ENCODE data around the gene NFIX.
A peak's percentile ranks its signal among the peaks of the same experiment; 100 is the strongest.
"Not testable (repeated sequence)": the region's sequence is repeated elsewhere in the genome, so short reads cannot be mapped to it uniquely, and the experiment has no call there.

The NFIX gene

DNA sequence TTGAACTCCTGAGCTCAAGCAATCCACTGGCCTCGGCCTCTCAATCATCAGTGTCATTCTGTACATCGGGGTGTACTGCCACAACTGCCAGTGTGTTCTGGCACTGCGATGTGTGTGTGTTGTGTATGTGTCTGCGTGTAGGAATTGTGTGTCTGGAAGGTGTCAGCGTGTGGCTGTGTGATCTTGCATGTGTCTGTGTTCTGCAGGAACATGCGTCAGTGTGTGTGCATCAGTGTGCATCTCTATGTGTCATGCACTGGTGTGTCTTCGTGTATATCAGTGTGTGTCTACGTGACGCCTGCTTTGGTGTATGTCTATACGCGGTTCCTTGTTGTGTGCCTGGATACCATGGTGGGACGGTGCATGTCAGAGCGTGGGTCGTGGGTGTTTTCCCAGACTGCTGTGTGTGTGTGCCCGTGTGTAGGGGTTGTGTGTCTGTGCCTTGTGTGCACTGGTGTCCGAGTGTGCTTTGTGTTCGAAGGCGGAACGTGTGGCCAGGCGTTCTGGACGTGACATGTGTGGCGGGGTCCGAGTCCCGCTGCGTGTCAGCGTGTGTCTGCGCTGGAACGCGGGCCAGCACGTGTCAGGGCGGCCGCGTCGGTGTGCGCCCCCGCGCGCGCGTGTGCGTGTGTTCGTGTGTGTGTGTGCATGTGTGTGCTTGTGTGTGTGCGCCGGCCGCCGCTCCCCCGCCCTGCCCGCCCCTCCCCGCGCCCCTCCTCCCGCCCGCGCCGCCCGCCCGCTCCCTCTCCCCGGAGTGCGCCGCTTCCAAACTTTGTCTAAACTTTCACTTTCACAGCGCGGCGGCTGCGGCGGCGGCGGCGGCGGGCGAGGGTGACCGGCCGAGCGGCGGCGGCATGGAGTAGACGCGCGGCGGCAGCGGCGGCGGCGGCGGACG is at the start of gene NFIX:
Gene NFIX, plus strand, starts transcription at position 775 of the 895 bp plus-strand sequence. CDS start 363 bp downstream, outside the sequence.
- peak in 1 of 2 donors; percentile 24 for DNase-seq (ENCODE audit: low read depth in 2 of 2)

DNA sequence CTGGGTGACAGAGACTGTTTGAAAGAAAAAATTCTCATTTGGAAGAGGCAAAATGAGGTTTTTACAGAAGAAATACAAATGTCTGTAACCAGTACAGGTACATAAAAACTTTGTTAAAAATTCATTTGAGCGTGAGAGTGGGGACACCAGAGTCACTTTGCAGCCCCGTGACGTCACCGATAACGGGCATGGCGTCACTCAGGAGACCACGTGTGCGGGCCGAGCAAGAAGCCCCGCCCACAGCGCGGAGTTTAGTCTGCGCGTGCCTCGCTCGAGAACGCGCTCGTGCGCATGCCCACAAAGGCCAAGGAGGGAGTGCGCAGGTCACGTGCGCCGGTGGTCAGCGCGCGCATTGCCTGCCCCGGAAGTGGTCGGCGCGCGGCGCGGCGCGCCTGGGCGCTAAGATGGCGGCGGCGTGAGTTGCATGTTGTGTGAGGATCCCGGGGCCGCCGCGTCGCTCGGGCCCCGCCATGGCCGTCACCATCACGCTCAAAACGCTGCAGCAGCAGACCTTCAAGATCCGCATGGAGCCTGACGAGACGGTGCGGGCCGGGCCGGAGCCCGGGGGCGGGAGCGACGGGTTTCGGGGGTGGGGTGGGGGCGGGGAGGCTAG is 49.7 kb upstream of the NFIX start, which contains the start of gene RAD23A:
Gene RAD23A, plus strand, starts transcription at position 384 of the 613 bp plus-strand sequence. Its CDS starts 87 bp downstream, at position 471.
- DNase-seq (ENCODE audit: low read depth in 2 of 2), result peak; percentile 95 to 96

DNA sequence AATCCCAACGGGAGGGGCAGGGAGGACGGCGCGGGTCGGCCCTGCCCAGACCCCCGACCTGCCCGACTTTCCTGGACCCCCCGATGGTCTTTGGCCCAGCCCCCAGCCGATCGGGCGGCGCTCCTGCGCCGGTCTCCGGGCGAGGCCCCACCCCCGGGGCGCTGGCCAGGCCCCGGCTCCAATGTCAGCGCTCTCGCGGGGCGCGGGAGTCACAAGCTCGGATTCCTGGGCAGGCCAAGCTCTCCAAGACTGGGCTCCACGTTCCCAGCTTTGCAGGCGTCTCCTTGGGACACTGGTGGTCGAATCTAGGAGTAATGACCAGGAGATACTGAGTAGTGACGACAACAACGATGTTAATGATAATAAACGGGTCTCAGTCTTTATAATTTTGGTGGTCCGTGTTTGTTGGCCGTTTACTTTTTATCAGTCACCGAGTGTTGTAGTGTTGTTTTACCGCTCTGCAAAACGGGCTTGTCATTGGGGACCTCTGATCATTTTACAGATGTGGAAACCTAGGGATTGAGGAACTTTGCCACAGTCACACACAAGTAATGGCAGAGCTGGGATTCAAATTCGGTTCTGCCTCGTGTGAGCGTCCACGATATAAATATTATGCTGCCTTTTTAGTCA is 49.1 kb upstream of the NFIX start:
- DNase-seq (ENCODE audit: low read depth in 2 of 2), result no peak

DNA sequence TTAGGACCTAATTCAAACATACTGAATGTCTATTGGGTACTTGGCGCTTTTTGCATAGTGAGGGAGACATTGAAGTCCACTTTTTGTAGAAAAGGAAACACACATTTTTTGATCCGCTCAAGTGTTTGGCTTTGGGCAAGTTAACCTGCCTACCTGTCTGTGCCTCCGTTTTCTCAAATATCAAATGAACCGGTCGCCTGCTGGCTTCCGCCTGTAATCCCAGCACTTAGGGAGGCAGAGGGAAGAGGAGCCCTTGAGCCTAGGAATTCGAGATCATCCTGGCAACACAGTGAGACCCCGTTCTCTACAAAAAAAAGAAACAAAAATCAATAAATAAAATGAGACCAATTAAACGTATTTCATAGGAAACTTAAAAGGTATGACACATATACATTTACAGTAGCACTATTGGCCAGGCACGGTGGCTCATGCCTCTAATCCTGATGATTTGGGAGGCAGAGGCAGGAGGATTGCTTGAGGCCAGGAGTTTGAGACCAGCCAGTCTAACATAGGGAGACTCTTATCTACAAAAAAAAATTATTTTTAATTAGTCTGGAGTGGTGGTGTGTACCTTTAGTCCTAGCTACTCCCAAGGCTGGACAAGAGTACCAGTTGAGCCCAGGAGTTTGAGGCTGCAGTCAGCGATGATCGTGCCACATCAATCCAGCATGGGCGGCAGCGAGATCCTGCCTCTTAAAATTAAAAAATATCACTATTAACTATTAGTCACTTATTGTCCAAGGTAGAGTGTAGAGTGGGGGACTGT is 48.4 kb upstream of the NFIX start:
- no peak for DNase-seq (ENCODE audit: low read depth in 2 of 2)

DNA sequence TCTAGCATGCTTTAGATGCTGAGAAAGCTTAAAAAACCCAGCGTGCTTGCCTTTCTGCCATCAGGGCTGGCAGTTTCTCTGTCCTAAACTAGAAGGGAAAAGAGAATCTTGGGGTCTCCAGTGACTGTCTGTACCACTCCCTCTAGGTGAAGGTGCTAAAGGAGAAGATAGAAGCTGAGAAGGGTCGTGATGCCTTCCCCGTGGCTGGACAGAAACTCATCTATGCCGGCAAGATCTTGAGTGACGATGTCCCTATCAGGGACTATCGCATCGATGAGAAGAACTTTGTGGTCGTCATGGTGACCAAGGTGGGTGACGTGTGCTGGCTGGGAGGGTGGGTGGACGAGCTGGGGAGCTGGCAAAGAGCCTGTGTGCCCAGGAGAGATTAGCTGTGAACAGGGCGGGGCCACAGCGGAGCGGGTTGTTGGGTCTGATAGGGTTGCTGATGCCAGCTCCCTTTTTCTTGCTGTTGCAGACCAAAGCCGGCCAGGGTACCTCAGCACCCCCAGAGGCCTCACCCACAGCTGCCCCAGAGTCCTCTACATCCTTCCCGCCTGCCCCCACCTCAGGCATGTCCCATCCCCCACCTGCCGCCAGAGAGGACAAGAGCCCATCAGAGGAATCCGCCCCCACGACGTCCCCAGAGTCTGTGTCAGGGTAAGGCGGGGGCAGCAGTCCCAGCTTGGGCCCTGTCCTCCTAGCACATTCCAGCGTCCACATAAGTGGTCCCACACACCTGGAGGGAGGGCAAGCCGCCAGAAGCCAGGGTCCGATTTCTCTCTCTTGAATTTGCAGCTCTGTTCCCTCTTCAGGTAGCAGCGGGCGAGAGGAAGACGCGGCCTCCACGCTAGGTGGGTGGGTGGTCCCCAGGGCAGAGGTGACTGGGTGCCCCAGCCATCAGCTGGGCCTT is 47.3 kb upstream of the NFIX start:
- no peak for DNase-seq (ENCODE audit: low read depth in 2 of 2)

DNA sequence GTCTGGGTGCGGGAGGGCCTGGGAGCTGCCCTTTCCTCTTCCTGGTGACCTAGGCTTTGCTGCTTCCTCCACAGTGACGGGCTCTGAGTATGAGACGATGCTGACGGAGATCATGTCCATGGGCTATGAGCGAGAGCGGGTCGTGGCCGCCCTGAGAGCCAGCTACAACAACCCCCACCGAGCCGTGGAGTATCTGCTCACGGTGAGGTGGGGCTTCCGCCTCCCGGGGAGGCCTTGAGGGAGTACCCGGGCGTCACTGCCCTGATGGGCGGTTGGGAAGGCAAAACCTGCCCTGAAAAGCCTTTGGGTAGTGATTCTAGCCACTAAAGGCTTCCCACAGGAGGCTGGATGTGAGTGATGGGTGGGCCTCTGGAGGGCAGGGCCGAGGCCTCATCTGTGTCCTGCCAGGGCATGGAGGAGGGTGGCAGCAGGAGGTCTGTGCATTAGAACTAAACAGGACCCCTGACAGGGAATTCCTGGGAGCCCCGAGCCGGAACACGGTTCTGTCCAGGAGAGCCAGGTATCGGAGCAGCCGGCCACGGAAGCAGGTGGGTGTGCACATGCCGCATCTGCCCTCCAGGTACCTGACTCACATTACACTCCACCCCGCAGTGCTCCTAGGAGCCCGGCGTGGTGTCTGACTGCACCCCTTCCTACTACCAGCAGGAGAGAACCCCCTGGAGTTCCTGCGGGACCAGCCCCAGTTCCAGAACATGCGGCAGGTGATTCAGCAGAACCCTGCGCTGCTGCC is 46.5 kb upstream of the NFIX start:
- no peak for DNase-seq (ENCODE audit: low read depth in 2 of 2)

DNA sequence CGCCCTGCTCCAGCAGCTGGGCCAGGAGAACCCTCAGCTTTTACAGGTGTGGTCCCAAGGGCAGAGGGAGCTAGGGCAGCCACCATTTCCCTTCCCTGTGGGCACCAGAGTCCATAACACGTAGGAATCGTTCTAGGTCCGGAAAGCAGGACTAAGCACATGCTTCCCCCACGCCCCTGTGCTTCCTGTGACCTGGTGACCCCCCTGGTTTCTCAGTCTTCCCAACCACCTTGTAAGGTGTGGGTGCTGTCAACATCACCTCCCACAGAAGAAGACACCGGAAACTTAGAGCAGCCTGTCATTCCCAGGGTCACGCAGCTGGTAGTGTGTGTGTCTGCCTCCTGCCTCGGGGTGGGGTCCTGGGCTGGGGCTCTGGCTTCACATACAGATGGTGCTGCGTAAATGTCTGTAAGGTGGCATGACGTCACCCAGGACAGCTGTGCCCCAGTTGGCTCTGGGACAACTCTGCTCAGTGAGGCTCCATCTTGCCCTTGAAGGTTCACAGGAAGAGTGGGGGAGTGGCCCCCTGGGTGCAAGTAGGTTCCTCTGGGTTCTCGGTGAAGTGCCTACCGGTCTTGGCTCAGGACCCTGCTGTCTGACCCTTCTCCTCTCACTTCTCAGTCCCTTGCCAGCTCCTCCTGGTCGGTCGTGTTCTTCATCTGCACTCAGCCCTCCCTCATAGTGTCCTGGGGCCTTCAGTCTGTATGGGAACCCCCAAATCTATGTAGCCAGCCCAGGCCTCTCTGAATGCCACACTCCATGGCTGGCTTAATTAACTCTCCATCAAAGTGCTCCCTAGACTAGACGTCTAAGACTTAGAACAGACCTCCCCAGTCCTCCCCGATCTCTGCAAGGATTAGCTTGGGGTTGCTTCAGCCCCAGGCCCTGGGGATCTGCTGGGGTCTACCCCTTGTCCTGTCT is 45.7 kb upstream of the NFIX start:
- no peak for DNase-seq (ENCODE audit: low read depth in 2 of 2)

DNA sequence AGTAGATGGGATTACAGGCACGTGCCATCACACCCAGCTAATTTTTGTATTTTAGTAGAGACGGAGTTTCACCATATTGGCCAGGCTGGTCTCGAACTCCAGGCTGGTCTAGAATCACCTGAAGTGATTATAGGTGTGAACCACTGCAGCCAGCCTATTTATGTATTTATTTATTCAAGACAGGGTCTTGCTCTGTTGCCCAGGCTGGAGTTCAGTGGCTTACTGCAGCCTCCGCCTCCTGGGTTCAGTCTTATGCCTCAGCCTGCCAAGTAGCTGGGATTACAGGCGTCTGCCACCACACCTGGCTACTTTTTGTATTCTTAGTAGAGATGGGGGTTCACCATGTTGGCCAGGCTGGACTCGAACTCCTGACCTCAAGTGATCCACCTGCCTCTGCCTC is 43.2 kb upstream of the NFIX start:
- not testable (repeated sequence) for DNase-seq (ENCODE audit: low read depth in 2 of 2)

DNA sequence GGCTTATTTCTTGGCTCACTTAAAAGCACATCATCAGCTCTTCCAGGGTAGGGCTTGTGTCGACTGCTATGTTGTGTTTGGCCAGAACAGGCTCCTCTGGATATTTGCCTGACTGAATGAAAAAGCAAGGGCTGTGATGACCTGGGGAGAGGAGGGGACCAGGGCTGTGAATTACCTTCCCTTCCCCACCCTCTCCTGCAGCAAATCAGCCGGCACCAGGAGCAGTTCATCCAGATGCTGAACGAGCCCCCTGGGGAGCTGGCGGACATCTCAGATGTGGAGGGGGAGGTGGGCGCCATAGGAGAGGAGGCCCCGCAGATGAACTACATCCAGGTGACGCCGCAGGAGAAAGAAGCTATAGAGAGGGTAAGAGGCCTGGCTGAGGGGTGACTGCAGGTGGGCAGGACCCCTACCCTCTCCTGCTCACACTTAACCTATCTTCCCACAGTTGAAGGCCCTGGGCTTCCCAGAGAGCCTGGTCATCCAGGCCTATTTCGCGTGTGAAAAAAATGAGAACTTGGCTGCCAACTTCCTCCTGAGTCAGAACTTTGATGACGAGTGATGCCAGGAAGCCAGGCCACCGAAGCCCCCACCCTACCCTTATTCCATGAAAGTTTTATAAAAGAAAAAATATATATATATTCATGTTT is 42.7 kb upstream of the NFIX start:
- no peak for DNase-seq (ENCODE audit: low read depth in 2 of 2)

DNA sequence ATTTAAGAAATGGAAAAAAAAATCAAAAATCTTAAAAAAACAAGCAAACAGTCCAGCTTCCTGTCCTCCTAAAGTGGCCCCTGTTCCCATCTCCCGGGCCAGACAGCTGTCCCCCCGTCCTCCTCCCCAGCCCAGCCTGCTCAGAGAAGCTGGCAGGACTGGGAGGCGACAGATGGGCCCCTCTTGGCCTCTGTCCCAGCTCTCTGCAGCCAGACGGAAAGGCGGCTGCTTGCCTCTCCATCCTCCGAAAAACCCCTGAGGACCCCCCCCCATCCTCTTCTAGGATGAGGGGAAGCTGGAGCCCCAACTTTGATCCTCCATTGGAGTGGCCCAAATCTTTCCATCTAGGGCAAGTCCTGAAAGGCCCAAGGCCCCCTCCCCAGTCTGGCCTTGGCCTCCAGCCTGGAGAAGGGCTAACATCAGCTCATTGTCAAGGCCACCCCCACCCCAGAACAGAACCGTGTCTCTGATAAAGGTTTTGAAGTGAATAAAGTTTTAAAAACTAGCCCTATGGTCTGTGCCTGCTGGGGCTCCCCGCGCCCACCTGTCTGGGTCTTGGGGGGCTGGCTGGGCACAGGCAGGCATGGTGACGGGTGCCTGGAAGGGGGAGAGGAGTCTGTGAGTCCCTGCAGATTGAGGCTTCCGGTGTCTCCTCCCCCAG is 42.0 kb upstream of the NFIX start:
- no peak for DNase-seq (ENCODE audit: low read depth in 2 of 2)

DNA sequence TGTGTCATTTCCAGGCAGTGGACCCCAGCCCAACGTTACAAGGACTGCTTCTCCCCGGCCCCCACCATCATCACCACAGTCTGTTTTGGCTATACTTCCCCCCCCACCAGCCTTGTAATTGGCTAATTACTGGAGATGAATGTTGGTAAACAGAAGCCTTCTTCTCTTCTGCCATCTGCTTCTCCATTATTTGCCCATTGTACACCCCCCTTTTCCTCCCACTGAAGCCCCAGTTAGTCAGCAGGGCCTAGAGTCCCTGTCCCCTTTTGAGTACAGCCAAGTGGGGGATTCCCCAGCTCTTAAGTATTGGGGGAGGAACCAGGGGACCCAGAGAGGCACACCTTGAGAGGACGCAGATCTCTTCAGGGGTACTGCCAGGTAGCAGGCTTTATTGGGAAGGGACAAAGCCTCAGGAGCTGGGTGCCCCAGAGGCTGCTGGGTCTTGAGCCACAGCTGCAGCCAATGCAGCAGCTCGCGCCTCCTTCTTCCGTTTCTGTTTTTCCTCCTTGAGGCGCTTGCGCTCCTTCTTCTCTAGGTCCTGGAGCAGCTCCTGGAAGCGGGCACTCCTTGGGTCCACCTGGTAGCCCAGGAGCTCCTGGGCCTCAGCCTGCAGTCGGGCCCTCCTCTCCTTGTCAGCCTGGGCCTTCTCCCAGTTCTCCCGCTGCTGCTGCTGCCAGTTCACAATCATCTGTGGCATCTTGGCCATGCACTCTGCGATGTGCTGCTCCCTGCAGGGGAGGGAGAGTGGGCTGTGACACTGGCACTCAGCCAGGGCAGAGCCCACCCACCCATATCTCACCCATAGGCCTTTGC is 41.3 kb upstream of the NFIX start:
- no peak for DNase-seq (ENCODE audit: low read depth in 2 of 2)

DNA sequence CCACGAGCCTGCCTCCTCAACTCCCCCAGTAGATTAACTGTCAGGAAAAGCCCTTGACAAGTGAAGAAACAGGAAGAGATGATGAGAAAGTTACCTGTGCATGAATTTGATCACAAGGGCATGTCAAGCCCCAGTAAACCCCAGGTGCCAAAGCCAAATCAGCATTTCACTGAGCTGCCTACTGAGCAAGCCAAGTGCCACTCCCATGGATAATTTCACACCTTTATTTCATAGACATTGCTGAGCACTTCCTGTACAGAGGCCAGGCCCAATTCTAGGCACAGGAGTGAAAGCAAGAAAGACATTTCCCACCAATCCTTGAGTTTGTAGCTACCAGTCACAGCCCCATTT is 40.7 kb upstream of the NFIX start:
- no peak for DNase-seq (ENCODE audit: low read depth in 2 of 2)

DNA sequence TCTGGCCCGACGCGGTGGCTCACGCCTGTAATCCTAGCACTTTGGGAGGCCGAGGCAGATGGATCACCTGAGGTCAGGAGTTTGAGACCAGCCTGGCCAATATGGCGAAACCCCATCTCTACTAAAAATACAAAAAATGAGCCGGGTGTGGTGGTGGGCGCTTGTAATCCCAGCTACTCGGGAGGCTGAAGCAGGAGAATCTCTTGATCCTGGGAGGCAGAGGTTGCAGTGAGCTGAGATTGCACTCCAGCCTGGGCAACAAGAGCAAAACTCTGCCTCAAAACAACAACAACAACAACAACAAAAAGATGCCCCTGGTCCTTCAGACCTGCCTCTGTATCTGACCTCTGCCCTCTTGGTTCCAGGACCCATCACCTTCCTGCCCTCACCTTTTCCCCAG is 39.7 kb upstream of the NFIX start:
- not testable (repeated sequence) for DNase-seq (ENCODE audit: low read depth in 2 of 2)

DNA sequence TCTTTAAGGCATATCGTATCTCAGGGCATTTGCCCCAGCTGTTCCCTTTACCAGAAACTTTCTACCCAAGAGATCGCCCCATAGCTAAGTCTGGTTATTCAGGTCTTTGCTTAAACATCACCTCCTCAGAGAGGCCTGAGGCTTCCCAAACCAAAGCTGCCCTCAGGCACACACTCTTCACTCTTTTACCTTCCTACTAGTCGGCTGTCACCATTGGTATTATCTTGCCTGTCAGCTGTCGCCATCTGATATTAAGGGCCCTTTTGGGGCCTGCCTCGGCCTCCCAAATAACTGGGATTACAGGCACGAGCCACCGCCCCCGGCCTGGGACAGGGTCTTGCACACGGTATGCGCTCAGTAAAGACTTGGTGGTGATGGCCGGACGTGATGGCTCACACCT is 39.3 kb upstream of the NFIX start:
- DNase-seq (ENCODE audit: low read depth in 2 of 2), result no peak

DNA sequence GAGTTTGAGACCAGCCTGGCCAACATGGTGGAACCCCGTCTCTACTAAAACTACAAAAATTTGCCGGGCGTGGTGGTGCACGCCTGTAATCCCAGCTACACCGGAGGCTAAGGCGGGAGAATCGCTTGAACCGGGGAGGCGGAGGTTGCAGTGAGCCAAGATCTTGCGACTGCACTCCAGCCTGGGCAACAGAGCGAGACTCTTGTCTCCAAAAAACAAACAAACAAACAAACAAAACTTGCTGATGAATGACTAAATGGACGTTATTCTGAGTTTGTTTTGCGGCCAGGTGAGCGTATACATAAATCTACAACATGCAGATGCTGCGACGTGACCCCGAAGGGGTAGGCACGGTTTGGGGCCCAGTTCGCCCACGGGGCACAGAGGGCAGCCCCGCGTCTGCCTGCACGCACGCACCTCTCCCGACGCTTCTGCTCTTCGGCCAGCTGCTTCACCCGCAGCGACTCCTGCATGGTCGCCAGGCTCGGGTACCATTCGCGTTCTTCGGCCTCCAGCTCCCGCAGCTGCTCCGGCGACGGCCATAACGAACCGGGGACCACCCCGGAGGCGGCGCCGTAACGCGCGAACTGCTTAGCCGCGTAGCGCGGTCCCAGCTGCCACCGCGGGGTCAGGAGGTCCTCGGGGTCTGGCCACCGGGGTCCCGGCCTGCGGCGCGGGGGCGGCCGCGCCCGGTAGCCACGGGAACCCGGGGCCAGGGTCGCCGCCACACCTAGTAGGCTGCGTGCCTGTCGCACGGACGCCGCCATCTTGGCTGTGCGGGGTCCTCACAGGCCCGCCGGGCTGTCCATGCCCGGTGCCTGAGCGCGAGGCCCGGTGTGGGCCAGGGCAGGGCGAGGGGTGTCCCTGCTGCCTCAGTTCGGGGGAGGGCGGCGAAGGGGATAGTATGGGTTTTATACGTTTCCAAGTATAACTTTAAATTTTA is 38.6 kb upstream of the NFIX start, which contains the start of gene GADD45GIP1:
Gene GADD45GIP1, minus strand, starts transcription at position 778 of the 943 bp plus-strand sequence. Its CDS starts 11 bp downstream, at position 767.
- DNase-seq (ENCODE audit: low read depth in 2 of 2), result peak; percentile 62

Measured in stimulated activated CD8-positive, alpha-beta memory T cell treated with anti-CD3 and anti-CD28 coated beads, Interleukin-7, amount 100 ng/mL, for 1 hour (primary cell).